Hepatocyte (in vitro differentiated cells): ENCODE measurements around the gene ANP32D. TPM values are rescaled to one million over a fixed set of nuclear protein-coding genes. Genes with fewer than 3 reads are reported as not detected.
"Not testable (repeated sequence)": the region's sequence is repeated elsewhere in the genome, so short reads cannot be mapped to it uniquely, and the experiment has no call there.

Experiments
- DNase-seq: peaks from one replicate; pipeline ENCODE4 v3.0.0-alpha.2; 2016; ENCODE audit warnings: low spot score
- H2AFZ ChIP-seq: fragments of 200-600 bp; sonication (generic); 2 replicates; pipeline ENCODE4 v1.6.0; 2016; ENCODE audit warnings: antibody characterized with exemption, mild to moderate bottlenecking
- H3K27ac ChIP-seq: fragments of 200-600 bp; sonication (generic); 2 replicates; pipeline ENCODE4 v1.5.1; 2016; ENCODE audit warnings: mild to moderate bottlenecking
- H3K27me3 ChIP-seq: fragments of 200-600 bp; sonication (generic); 2 replicates; pipeline ENCODE4 v1.6.1; 2016
- H3K36me3 ChIP-seq: fragments of 200-600 bp; sonication (generic); replicated peaks from 2 replicates; pipeline ENCODE4 v1.5.1; 2016; ENCODE audit warnings: low read depth; ENCODE audit not compliant: insufficient read depth
- H3K4me1 ChIP-seq: fragments of 200-600 bp; sonication (generic); 2 replicates; pipeline ENCODE4 v1.5.1; 2016; ENCODE audit warnings: mild to moderate bottlenecking, moderate library complexity; ENCODE audit not compliant: insufficient read depth
- H3K4me2 ChIP-seq: fragments of 200-600 bp; sonication (generic); 2 replicates; pipeline ENCODE4 v1.6.0; 2016
- H3K4me3 ChIP-seq: fragments of 200-600 bp; sonication (generic); 2 replicates; pipeline ENCODE4 v1.5.1; 2016; ENCODE audit warnings: mild to moderate bottlenecking
- H3K79me2 ChIP-seq: fragments of 200-600 bp; sonication (generic); 2 replicates; pipeline ENCODE4 v1.6.0; 2017; ENCODE audit warnings: mild to moderate bottlenecking
- H3K9me2 ChIP-seq: fragments of 200-600 bp; sonication (generic); replicated peaks from 2 replicates; pipeline ENCODE4 v1.6.0; 2017; ENCODE audit warnings: mild to moderate bottlenecking; ENCODE audit not compliant: insufficient read depth
- H3K9me3 ChIP-seq: fragments of 200-600 bp; sonication (generic); 2 replicates; pipeline ENCODE4 v1.5.1; 2016; ENCODE audit warnings: low read depth, mild to moderate bottlenecking
- H4K20me1 ChIP-seq: fragments of 200-600 bp; sonication (generic); 2 replicates; pipeline ENCODE4 v1.6.0; 2016; ENCODE audit warnings: mild to moderate bottlenecking; ENCODE audit not compliant: insufficient read depth, poor library complexity, severe bottlenecking
- EZH2 ChIP-seq: fragments of 200-600 bp; sonication (generic); IDR thresholded peaks from 2 replicates; pipeline ENCODE4 v1.6.1; 2016; ENCODE audit warnings: antibody characterized with exemption, mild to moderate bottlenecking, borderline replicate concordance
- EZH2phosphoT487 ChIP-seq: fragments of 200-600 bp; sonication (generic); IDR thresholded peaks from one replicate; pipeline ENCODE4 v1.6.1; 2018; ENCODE audit warnings: antibody characterized with exemption, mild to moderate bottlenecking, low read depth, moderate library complexity; ENCODE audit not compliant: unreplicated experiment, severe bottlenecking
- WGBS: methylation state at CpG from one replicate; pipeline ENCODE4 v1.1.6; 2016; ENCODE audit warnings: low lambda C conversion rate; ENCODE audit errors: missing lambda C conversion rate; 5-methylcytosine and 5-hydroxymethylcytosine counted together
- polyA plus RNA-seq: library from polyadenylated mRNA; unstranded; fragments of >200 nt; fragmentation: Nextera tagmentation; extraction: Ambion mirVana; gene quantifications from 2 replicates; pipeline ENCODE4 v1.2.1, GENCODE V29; 2016
- total RNA-seq: library from RNA; depleted of rRNA; stranded (reverse); fragments of >200 nt; gene quantifications from 2 replicates; pipeline ENCODE4 v1.2.3, GENCODE V29; 2014
- TF ChIP-seq, protein P1 (sequence below): fragments of 200-600 bp; sonication (generic); IDR thresholded peaks from 2 replicates; pipeline ENCODE4 v1.5.1; 2016; ENCODE audit warnings: antibody characterized with exemption, mild to moderate bottlenecking; ENCODE audit not compliant: poor library complexity

ANP32D gene
- total and polyA plus RNA-seq, 2 experiments from 2014 or later: not detected

DNA sequence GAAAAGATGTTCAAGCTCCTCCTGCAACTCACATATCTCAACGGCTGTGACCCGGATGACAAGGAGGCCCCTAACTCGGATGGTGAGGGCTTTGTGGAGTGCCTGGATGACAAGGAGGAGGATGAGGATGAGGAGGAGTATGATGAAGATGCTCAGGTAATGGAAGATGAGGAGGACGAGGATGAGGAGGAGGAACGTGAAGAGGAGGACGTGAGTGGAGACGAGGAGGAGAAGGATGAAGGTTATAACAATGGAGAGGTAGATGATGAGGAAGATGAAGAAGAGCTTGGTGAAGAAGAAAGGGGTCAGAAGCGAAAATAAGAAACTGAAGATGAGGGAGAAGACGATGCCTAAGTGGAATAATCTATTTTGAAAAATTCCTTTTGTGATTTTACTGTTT, 702 bp downstream of the ANP32D start:
- DNase-seq: no peak
- Histone ChIP-seq H3K36me3 (no peaks in the 10 kb centered on the region), H3K79me2 (no peaks in the 10 kb centered on the region), H4K20me1 (no peaks in the 10 kb centered on the region), H3K27ac (no peak overlapping the region), H3K4me3 (no peak overlapping the region), H3K27me3 (no peaks in the 10 kb centered on the region), H3K9me3 (no peaks in the 10 kb centered on the region), H2AFZ (no peak overlapping the region), H3K4me2 (no peak overlapping the region), H3K4me1 (no peaks in the 10 kb centered on the region), H3K9me2 (no peaks in the 10 kb centered on the region)
- no peak for TF ChIP-seq EZH2phosphoT487
- TF ChIP-seq, protein P1, sequence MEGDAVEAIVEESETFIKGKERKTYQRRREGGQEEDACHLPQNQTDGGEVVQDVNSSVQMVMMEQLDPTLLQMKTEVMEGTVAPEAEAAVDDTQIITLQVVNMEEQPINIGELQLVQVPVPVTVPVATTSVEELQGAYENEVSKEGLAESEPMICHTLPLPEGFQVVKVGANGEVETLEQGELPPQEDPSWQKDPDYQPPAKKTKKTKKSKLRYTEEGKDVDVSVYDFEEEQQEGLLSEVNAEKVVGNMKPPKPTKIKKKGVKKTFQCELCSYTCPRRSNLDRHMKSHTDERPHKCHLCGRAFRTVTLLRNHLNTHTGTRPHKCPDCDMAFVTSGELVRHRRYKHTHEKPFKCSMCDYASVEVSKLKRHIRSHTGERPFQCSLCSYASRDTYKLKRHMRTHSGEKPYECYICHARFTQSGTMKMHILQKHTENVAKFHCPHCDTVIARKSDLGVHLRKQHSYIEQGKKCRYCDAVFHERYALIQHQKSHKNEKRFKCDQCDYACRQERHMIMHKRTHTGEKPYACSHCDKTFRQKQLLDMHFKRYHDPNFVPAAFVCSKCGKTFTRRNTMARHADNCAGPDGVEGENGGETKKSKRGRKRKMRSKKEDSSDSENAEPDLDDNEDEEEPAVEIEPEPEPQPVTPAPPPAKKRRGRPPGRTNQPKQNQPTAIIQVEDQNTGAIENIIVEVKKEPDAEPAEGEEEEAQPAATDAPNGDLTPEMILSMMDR: no peak
- 80% methylated on average over 9 of the region's 9 CpGs for WGBS

DNA sequence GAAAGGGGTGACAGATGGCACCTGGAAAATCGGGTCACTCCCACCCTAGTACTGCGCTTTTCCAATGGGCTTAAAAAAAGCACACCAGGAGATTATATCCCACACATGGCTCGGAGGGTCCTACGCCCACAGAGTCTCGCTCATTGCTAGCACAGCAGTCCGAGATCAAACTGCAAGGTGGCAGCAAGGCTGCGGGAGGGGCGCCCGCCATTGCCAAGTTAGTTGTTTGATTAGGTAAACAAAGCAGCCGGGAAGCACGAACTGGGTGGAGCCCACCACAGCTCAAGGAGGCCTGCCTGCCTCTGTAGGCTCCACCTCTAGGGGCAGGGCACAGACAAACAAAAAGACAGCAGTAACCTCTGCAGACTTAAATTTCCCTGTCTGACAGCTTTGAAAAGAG, 2.1 kb downstream of the ANP32D start:
- not testable (repeated sequence) for DNase-seq, H3K79me2 ChIP-seq, H3K4me2 ChIP-seq, H3K4me1 ChIP-seq, H3K27ac ChIP-seq, H2AFZ ChIP-seq, H3K4me3 ChIP-seq, H4K20me1 ChIP-seq, H3K27me3 ChIP-seq, H3K36me3 ChIP-seq, H3K9me3 ChIP-seq, H3K9me2 ChIP-seq
- 80% methylated on average over 11 of the region's 11 CpGs for WGBS

DNA sequence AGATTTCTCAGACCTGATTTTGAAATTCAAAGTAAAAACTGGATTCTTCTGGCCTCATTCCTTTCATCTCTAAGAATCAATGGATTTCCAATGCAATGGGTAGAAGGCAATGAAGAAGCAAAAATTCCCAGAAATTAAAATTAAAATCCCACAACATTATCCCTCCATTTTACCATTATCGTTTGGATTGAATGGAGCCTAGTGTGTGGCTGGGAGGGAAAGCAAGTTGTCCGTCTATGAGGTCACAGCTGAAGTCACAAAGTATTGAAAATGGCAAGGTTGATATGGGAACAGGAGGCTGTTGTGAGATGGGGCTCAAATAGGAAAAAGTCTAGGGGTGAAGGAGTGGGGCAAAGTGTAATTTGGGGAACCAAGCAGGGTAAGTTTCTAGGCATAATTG, 9.8 kb downstream of the ANP32D start, which contains the start of gene C12orf54:
C12orf54 (plus strand) TSS at position 301 of the 400 bp plus-strand sequence. CDS start 799 bp downstream, outside the sequence.
- WGBS: 92% methylated on average over 2 of the region's 2 CpGs
- Histone ChIP-seq H3K27ac (no peak within 1 kb of the TSS), H3K9me3 (no peaks in the 10 kb centered on the region), H3K4me1 (no peaks in the 10 kb centered on the region), H3K27me3 (no peaks in the 10 kb centered on the region), H3K9me2 (no peaks in the 10 kb centered on the region), H3K4me3 (no peak within 1 kb of the TSS), H2AFZ (no peak within 1 kb of the TSS), H3K36me3 (no peaks in the 10 kb centered on the region), H3K4me2 (no peak within 1 kb of the TSS), H4K20me1 (no peaks in the 10 kb centered on the region), H3K79me2 (no peaks in the 10 kb centered on the region)
- no peak for DNase-seq
- TF ChIP-seq, protein P1: no peak
- TF ChIP-seq EZH2: no peak
- TF ChIP-seq EZH2phosphoT487: no peak

DNA sequence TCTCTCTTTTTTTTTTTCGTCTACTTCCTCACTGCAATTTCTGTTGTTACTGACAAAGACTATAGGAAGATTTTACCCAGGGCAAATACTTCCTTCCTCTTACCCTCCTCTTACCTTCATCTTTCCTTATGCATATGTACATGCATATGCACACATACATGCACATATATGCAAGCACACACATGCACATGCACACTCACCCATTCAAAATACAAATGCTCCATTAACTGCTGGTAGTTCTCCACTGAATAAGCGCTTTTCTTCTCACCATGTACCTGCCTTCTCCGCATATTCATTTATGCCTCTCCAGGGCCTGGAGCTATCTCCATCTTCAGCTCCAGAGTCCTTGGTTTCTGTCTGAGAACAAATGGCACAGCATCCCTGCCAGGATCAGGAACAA, 10.6 kb downstream of the ANP32D start:
- no peaks in the 10 kb centered on the region for H3K36me3 ChIP-seq
- no peak for DNase-seq
- WGBS: 77% methylated on average over 3 of the region's 3 CpGs
- H4K20me1 ChIP-seq: no peaks in the 10 kb centered on the region
- H3K4me3 ChIP-seq: no peak overlapping the region
- H3K9me2 ChIP-seq: no peaks in the 10 kb centered on the region
- TF ChIP-seq EZH2phosphoT487 (no peak), EZH2 (no peak)
- TF ChIP-seq, protein P1: no peak
- no peaks in the 10 kb centered on the region for H3K9me3 ChIP-seq
- no peak overlapping the region for H2AFZ ChIP-seq
- H3K27ac ChIP-seq: no peak overlapping the region
- no peaks in the 10 kb centered on the region for H3K27me3 ChIP-seq
- no peaks in the 10 kb centered on the region for H3K4me1 ChIP-seq
- H3K79me2 ChIP-seq: no peaks in the 10 kb centered on the region
- H3K4me2 ChIP-seq: no peak overlapping the region
